Kidney (tissue), 14 donors: ENCODE data around the gene RGS3. TPM values are rescaled to one million over a fixed set of nuclear protein-coding genes. Genes with fewer than 3 reads are reported as not detected.

Experiments
- DNase-seq, 5 donors: peaks; one replicate each; pipeline ENCODE4 v3.0.0-alpha.2; 2013 to 2020
- FAIRE-seq: peaks from 2 replicates; lab custom pipeline; 2012; peaks lifted over from hg19 to GRCh38; lab: Jason Lieb, UNC
- H3K27ac ChIP-seq, 2 donors: one replicate each; pipeline ENCODE4 v1.7.0; 2013; ENCODE audit warnings: low read depth in 2 of 2, low read length in 2 of 2, inconsistent platforms in 1 of 2
- H3K27me3 ChIP-seq: one replicate; pipeline ENCODE4 v1.7.1; 2013; ENCODE audit warnings: low read length, inconsistent platforms; ENCODE audit not compliant: control insufficient read depth, insufficient read depth
- H3K36me3 ChIP-seq, 3 donors: one replicate each; pipeline versions ENCODE4 v1.7.0 to v1.7.1; 2013; ENCODE audit warnings: low read length in 3 of 3, control low read depth in 1 of 3, inconsistent platforms in 1 of 3; ENCODE audit not compliant: insufficient read depth in 3 of 3, control insufficient read depth in 2 of 3
- H3K4me1 ChIP-seq, 3 donors: one replicate each; pipeline versions ENCODE4 v1.7.0 to v1.7.1; 2013; ENCODE audit warnings: low read length in 3 of 3, inconsistent platforms in 1 of 3, low read depth in 1 of 3; ENCODE audit not compliant: control insufficient read depth in 2 of 3, insufficient read depth in 2 of 3
- H3K4me3 ChIP-seq, 3 donors: one replicate each; pipeline versions ENCODE4 v1.7.0 to v1.8.1; 2013; ENCODE audit warnings: low read length in 3 of 3, control low read depth in 1 of 3, inconsistent platforms in 1 of 3
- H3K9ac ChIP-seq, 3 donors: one replicate each; pipeline versions ENCODE4 v1.7.0 to v1.7.1; 2013; ENCODE audit warnings: low read length in 3 of 3, control low read depth in 1 of 3, inconsistent platforms in 1 of 3
- H3K9me3 ChIP-seq, 3 donors: one replicate each; pipeline versions ENCODE4 v1.7.0 to v1.7.1; 2013; ENCODE audit warnings: low read length in 3 of 3, control low read depth in 1 of 3, inconsistent platforms in 1 of 3; ENCODE audit not compliant: control insufficient read depth in 2 of 3, insufficient read depth in 1 of 3
- CTCF ChIP-seq: IDR thresholded peaks from 3 replicates; pipeline ENCODE4 v1.5.1; 2012; ENCODE audit warnings: mild to moderate bottlenecking, moderate library complexity, borderline replicate concordance; ENCODE audit not compliant: insufficient read depth; ENCODE audit errors: extremely low read depth
- intact Hi-C: fragments of 100-400 bp; cut with DNase I; formaldehyde crosslinking; loops from one replicate; pipeline ENCODE4 v1.11.1; 2022
- polyA plus RNA-seq: library from polyadenylated mRNA; stranded (reverse); fragments of 350-450 nt; fragmentation: Illumina TruSeq; extraction: RNeasy Lipid Tissue Mini Kit (QIAGEN cat#74804); gene quantifications from one replicate; pipeline ENCODE4 v1.2.3, GENCODE V29; 2014; ENCODE audit warnings: low read depth, low replicate concordance; ENCODE audit not compliant: insufficient read depth
- total RNA-seq: library from RNA; stranded (reverse); fragmentation: NEBNext Ultra II Directional; extraction: Animal tissue kit (Norgen Biotek cat#: 25700); gene quantifications from one replicate; pipeline ENCODE4 v1.2.1, GENCODE V29; 2021
- donor health status: control.
- donor health status: control.
- donor health status: control.
- donor health status: control.
- donor health status: control.
- donor health status: DM: yes; HTN: yes; CAD: no.
- donor health status: Normal renal cell carcinoma (clear cell type).

Gene RGS3
- total and polyA plus RNA-seq, 2 donors from 2014 or later = 114 to 137 TPM

DNA sequence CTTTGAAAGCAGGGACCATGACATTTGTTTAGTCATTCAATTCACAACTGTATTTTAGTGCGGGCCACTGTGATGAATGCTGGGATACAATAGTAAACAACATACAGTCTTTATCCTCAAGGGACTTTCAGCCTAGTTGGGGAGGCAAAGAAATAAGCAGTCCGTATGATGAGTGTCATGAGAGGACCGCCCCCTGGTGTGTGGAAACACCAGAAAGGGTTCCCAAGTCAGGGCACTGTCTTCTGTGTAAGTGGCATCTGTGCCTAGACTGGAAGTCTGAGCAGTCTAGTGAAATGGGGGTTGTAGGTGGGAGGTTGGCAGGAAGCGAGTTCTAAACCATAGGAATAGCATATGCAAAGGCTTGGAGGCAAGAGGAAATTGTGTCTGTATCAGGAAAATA lies 46.2 kb upstream of the RGS3 start:
- no peak overlapping the region for H3K4me3 ChIP-seq
- no peak overlapping the region for H3K27ac ChIP-seq
- TF ChIP-seq CTCF = no peak
- intact Hi-C loops = no loop called here
- no peak for DNase-seq
- FAIRE-seq = no peak
- H3K9ac ChIP-seq = no peak overlapping the region
- no peaks in the 10 kb centered on the region for H3K36me3 ChIP-seq
- H3K4me1 ChIP-seq = no peaks in the 10 kb centered on the region
- H3K9me3 ChIP-seq = no peaks in the 10 kb centered on the region
- no peaks in the 10 kb centered on the region for H3K27me3 ChIP-seq

GRCh38 chr9:113421726-113422125 lies 41.8 kb upstream of the RGS3 start:
- no peak overlapping the region for H3K9ac ChIP-seq
- intact Hi-C loops = no loop called here
- H3K27me3 ChIP-seq = no peaks in the 10 kb centered on the region
- H3K9me3 ChIP-seq = no peaks in the 10 kb centered on the region
- H3K27ac ChIP-seq = no peak overlapping the region
- H3K4me1 ChIP-seq = no peaks in the 10 kb centered on the region
- TF ChIP-seq CTCF = no peak
- no peak for DNase-seq
- H3K36me3 ChIP-seq = no peaks in the 10 kb centered on the region
- FAIRE-seq = no peak
- no peak overlapping the region for H3K4me3 ChIP-seq

- Histone ChIP-seq H3K9me3 (no peaks in the 10 kb centered on the region), H3K9ac (no peak overlapping the region), H3K36me3 (no peaks in the 10 kb centered on the region), H3K27me3 (no peaks in the 10 kb centered on the region), H3K4me1 (no peaks in the 10 kb centered on the region), H3K27ac (no peak overlapping the region), H3K4me3 (no peak overlapping the region)
- intact Hi-C loops = no loop called here
- no peak for TF ChIP-seq CTCF
- FAIRE-seq = no peak
- no peak for DNase-seq
Measured at GRCh38 chr9:113425072-113425471, 38.5 kb upstream of the RGS3 start.

- Histone ChIP-seq H3K27ac (no peak overlapping the region), H3K9ac (no peak overlapping the region), H3K36me3 (no peaks in the 10 kb centered on the region), H3K4me3 (no peak overlapping the region), H3K9me3 (no peaks in the 10 kb centered on the region), H3K4me1 (no peaks in the 10 kb centered on the region), H3K27me3 (no peaks in the 10 kb centered on the region)
- no peak for TF ChIP-seq CTCF
- DNase-seq = no peak
- intact Hi-C loops = no loop called here
- no peak for FAIRE-seq
Measured at GRCh38 chr9:113426701-113427100, 36.8 kb upstream of the RGS3 start.
